Activated CD4-positive, alpha-beta memory T cell treated with anti-CD3 and anti-CD28 coated beads, Interleukin-2, amount 10 ng/mL, durations not matched to agents 7 days and 5 days (primary cell): ENCODE results near the gene MRPL53. TPM values are rescaled to one million over a fixed set of nuclear protein-coding genes. Genes with fewer than 3 reads are reported as not detected.
A peak's percentile ranks its signal among the peaks of the same experiment; 100 is the strongest.

Source experiments
- CTCF ChIA-PET: fragments of 350-600 bp; sonication (Branson Sonifier 250); formaldehyde crosslinking; loops from one replicate; lab custom pipeline; 2021; ENCODE audit warnings: antibody characterized with exemption, inconsistent platforms; lab: Charles Lee
- POLR2A ChIA-PET: fragments of 350-600 bp; sonication (Branson Sonifier 250); formaldehyde crosslinking; loops from one replicate; lab custom pipeline; 2021; ENCODE audit warnings: antibody characterized with exemption; lab: Charles Lee
- DNase-seq: peaks from one replicate; pipeline ENCODE4 v3.0.0-alpha.2; 2020
- H3K27ac Mint-ChIP-seq: one replicate; pipeline ENCODE4 v1.8.0; 2021; ENCODE audit warnings: mild to moderate bottlenecking, mixed read lengths
- H3K27me3 Mint-ChIP-seq: one replicate; pipeline ENCODE4 v1.8.0; 2021; ENCODE audit warnings: mixed read lengths
- H3K36me3 Mint-ChIP-seq: one replicate; pipeline ENCODE4 v1.8.0; 2021; ENCODE audit warnings: low read depth, mixed read lengths
- H3K4me1 Mint-ChIP-seq: one replicate; pipeline ENCODE4 v1.8.0; 2021; ENCODE audit warnings: mixed read lengths
- H3K4me3 Mint-ChIP-seq: one replicate; pipeline ENCODE4 v1.8.0; 2021; ENCODE audit warnings: mild to moderate bottlenecking, mixed read lengths
- H3K9me3 Mint-ChIP-seq: one replicate; pipeline ENCODE4 v1.8.0; 2021; ENCODE audit warnings: mixed read lengths
- total RNA-seq, 2 experiments: library from RNA; stranded (reverse); gene quantifications; one replicate each; pipeline ENCODE4 v1.2.3, GENCODE V29; 2021

Gene MRPL53
- total RNA-seq, 2 experiments from 2014 or later: 115 to 126 TPM

DNA sequence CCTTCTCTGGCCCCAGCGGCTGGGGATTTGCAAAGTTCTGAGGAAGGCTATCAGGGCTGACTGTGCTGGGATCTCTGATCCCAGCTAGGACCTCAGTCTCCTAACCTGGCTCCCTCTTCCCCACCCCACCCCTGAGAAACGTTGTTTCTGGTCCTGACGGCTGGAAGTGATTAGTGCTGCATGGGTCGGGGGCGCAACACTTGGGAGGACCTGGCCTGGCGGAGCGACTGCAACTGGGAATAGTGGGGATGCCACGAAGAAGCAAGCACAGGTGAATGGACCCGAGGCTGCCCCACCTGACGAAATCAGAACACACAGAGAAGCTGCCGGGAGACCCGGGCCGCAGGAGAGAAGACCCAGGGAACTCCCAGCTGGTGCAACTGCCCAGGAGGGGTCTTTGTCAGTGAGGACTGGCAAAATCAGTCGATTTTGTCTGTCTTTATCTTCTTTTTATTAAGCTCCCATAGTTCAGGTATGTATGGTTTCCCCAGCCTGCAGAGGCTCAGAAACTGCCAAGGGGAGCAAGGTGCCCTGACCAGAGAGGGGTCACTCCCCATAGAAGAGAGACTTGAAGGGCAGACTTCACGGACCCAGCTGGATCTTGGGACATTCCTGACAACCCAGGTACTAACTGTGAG is 27.6 kb upstream of the MRPL53 start:
- POLR2A ChIA-PET: interaction anchor here (1.5 to 5.7 kb wide), 7 partner anchors 9 to 322 kb away, joined by 4 to 57 read pairs (median 12); partner anchors contain the start of genes AUP1, CCDC142, DQX1 and HTRA2
- peaks cover 50% of the 10 kb centered on the region for H3K36me3 Mint-ChIP-seq
- peaks cover 46% of the 10 kb centered on the region for H3K27me3 Mint-ChIP-seq
- H3K9me3 Mint-ChIP-seq: no peaks in the 10 kb centered on the region
- CTCF ChIA-PET: interaction anchor here (1.0 to 2.5 kb wide), 7 partner anchors 17 to 87 kb away, joined by 3 to 9 read pairs (median 5); partner anchors contain the start of genes CCDC142, HTRA2, TTC31 and WBP1
- DNase-seq: no peak
- H3K27ac Mint-ChIP-seq: no peak overlapping the region
- peak overlapping the region; percentile 30 for H3K4me3 Mint-ChIP-seq
- peaks cover 58% of the 10 kb centered on the region for H3K4me1 Mint-ChIP-seq

DNA sequence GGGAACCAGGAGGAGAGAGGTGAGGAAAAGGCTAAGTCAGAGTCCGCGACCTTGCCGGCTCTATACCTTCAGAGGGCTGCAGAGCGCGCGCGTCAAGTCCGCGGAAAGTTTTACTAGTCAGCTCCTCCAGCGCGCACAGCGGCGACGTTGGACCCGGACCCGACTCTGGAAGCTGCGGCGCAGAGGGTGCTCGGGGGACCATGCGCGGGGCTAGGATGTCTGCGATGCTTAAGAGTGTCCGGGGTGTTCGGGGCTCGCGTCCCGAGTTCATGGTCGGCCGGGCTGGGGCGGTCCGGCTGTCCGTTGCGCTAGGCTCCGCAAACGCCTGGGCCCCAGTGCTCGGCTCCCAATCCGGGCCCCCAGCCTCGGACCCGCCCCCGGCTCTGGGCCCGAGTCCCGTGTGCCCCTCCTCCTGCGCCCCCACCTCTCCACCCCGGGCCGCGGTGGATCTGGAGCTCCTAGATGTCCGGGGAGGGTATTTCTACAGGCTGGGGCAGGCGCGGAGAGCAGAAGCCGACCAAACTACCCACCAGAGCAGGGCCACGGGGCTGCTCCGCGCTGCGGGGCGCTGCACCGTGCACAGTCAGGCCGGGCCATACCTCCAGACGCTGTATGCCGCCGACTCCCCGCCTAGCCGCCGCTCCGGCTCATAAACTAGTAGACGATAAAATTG is 26.9 kb upstream of the MRPL53 start, which contains the start of gene LBX2:
LBX2 (minus strand) TSS at position 337 of the 673 bp plus-strand sequence; CDS start at position 271, 66 bp downstream.
- peak; percentile 47 for DNase-seq
- Mint-ChIP-seq H3K36me3 (peaks cover 44% of the 10 kb centered on the region), H3K4me1 (peaks cover 51% of the 10 kb centered on the region), H3K4me3 (peak within 1 kb of the TSS; percentile 80), H3K9me3 (no peaks in the 10 kb centered on the region), H3K27me3 (peaks cover 45% of the 10 kb centered on the region), H3K27ac (peak within 1 kb of the TSS; percentile 77)
- ChIA-PET POLR2A (interaction anchor here (1.0 to 5.7 kb wide), 9 partner anchors 8 to 42 kb away, joined by 3 to 57 read pairs (median 11); partner anchors contain the start of genes AUP1, CCDC142, DQX1 and HTRA2), CTCF (interaction anchor here (0.9 to 1.7 kb wide), 4 partner anchors 16 to 88 kb away, joined by 3 to 7 read pairs (median 4); partner anchors contain the start of genes CCDC142, HTRA2 and TTC31)

DNA sequence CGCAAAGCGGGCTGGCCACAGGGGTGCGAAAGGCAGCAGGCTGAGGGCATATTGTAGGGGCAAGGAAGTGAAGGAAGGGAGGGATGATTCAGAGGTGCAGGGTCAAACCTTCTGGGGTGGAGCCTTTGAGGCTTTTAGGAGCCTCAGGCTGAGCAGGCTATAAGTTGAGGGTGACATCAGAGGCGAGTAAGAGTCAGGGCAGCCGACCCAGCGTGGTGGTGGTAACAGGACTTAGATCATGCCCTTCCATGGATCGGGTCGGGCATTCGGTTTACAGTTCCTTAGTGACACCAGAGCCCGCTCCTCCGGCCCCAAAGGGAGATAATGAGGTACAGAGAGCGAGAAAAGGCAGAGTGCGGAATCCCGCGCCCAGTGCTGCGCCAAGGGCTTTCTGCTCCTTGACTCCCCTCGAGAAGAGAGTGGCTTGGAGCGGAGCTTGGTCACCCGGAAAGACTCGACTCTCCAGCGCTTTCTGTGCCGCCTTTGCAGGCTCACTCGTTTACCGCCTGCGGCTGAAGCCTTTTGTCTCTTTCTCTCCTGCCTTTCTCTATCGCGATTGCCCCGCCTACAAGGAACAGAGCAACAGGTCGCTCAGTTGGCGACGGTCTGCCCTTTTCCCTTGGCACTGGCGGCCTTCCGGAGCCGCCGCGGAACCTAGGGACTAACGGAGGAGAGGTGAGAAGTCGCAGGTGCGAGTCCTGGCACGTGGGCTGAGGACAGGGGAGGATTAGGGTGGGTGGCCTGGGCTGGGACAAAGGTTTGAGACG is 26.2 kb upstream of the MRPL53 start:
- ChIA-PET POLR2A (interaction anchor here (0.8 to 5.7 kb wide), 12 partner anchors 8 to 57 kb away, joined by 3 to 57 read pairs (median 6); partner anchors contain the start of genes AUP1, CCDC142, DOK1 and DQX1), CTCF (interaction anchor here (0.6 to 3.3 kb wide), 4 partner anchors 9 to 47 kb away, joined by 3 to 10 read pairs (median 5); partner anchors contain the start of genes CCDC142 and TTC31)
- peak; percentile 60 for DNase-seq
- Mint-ChIP-seq H3K27me3 (peaks cover 45% of the 10 kb centered on the region), H3K27ac (peak overlapping the region; percentile 77), H3K4me1 (peaks cover 44% of the 10 kb centered on the region), H3K4me3 (peak overlapping the region; percentile 80), H3K9me3 (no peaks in the 10 kb centered on the region), H3K36me3 (peaks cover 45% of the 10 kb centered on the region)

DNA sequence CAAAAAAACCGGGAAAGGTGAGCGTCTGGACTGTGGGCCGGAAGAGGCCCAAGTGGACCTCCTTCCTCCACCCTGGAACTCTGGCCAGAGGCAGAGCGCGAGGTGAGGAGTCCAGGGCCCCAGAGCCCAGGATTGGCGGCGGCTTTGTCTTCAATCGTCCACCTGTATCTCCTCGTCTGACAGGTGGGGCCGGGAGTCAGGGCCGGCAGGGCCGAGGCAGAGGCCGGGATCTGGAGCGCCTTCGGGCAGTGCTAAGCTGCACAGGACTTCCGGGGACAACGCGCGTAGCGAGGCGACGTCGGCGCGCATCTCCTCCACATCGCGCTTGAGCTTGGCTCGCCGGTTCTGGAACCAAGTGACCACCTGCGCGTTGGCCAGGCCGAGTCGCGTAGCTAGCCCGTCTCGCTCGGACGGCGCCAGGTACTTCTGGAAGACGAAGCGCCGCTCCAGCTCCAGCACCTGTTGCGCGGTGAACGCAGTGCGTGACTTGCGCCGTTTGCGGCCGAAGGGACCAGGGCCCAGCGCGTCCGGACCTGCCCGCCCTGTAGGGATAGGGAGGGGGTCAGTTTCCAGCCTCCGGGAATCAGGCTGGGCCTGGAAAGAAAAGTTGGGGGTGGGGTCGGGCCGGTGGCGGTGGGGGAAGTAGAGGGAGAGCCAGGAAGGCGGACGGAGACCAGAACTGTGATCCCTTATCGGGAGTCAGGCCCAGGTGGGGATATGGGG is 25.5 kb upstream of the MRPL53 start:
- peak overlapping the region; percentile 80 for H3K4me3 Mint-ChIP-seq
- DNase-seq: peak; percentile 52
- peaks cover 40% of the 10 kb centered on the region for H3K27me3 Mint-ChIP-seq
- H3K4me1 Mint-ChIP-seq: peaks cover 38% of the 10 kb centered on the region
- H3K36me3 Mint-ChIP-seq: peaks cover 45% of the 10 kb centered on the region
- H3K9me3 Mint-ChIP-seq: no peaks in the 10 kb centered on the region
- ChIA-PET CTCF (interaction anchor here (0.6 to 3.3 kb wide), 4 partner anchors 9 to 46 kb away, joined by 3 to 10 read pairs (median 5); partner anchors contain the start of genes CCDC142 and TTC31), POLR2A (interaction anchor here (0.8 to 5.7 kb wide), 11 partner anchors 9 to 58 kb away, joined by 3 to 57 read pairs (median 5); partner anchors contain the start of genes AUP1, CCDC142, DOK1 and HTRA2)
- H3K27ac Mint-ChIP-seq: peak overlapping the region; percentile 77

DNA sequence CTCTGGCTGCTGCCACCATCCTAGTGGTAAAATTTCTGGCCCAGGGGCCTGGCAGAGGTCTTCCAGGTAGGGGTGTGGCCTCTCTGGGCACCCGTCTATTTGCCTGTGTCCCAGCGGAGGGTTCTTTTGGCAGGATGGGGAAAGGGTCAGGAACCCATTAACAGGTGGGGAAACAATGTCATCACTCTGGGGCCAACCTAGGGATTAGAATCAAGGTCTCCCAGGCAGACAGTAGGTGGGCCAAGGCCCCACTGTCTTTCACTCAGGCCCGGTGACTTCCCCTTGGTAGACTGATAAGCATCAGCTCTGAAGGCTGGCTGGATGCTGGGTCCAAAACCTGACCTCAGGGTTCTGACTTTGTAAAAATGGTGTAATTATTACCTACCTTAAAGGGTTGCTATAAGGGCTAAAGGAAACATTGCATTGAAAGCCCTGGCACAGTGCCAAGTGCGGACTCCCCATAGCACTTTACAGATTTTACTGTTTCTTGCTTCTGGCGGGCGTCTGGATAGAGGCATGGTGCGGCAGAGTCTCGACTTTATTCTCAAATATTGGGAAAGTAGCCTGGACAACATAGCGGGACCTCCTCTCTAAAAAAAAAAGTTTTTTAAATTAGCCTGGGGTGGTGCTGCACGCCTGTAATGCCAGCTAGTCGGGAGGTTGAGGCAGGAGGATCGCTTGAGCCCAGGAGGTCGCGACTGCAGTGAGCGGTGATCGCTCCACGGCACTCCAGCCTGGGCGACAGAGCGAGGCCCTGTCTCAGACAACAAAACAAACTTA is 24.7 kb upstream of the MRPL53 start:
- DNase-seq: no peak
- Mint-ChIP-seq H3K27ac (peak overlapping the region; percentile 10), H3K4me3 (peak overlapping the region; percentile 80), H3K9me3 (no peaks in the 10 kb centered on the region), H3K27me3 (peaks cover 34% of the 10 kb centered on the region), H3K4me1 (peaks cover 31% of the 10 kb centered on the region), H3K36me3 (peaks cover 50% of the 10 kb centered on the region)
- CTCF ChIA-PET: interaction anchor here (0.6 to 3.3 kb wide), 5 partner anchors 8 to 92 kb away, joined by 3 to 10 read pairs (median 4); partner anchors contain the start of genes CCDC142 and TTC31
- POLR2A ChIA-PET: interaction anchor here (0.9 to 5.7 kb wide), 9 partner anchors 10 to 57 kb away, joined by 3 to 57 read pairs (median 7); partner anchors contain the start of genes AUP1, CCDC142, DOK1 and HTRA2

DNA sequence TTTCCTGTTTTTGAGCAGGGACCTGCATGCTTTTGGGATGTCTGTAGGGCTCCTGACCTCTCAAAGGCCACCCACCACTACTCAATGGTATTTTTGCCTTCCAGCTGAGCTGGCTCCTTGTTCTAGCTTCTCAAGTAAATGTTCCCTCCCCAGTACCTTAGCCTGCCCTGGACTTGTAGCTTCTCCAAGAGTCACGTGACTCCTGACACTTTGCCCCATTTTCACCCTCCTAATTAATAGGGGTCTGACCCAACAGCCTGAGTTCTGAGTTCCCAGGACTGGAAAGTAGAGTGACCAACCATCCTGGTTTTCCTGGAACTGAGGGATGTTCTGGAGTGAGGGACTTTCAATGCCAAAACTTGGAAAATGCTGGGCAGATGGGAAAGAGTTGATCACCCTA is 23.0 kb upstream of the MRPL53 start:
- no peak for DNase-seq
- H3K4me1 Mint-ChIP-seq: peaks cover 27% of the 10 kb centered on the region
- H3K9me3 Mint-ChIP-seq: no peaks in the 10 kb centered on the region
- H3K36me3 Mint-ChIP-seq: peaks cover 51% of the 10 kb centered on the region
- POLR2A ChIA-PET: interaction anchor here (1.0 to 4.8 kb wide), 3 partner anchors 12 to 34 kb away, joined by 3 to 31 read pairs (median 4); partner anchors contain the start of genes AUP1, CCDC142, HTRA2 and TTC31
- peaks cover 17% of the 10 kb centered on the region for H3K27me3 Mint-ChIP-seq
- CTCF ChIA-PET: interaction anchor here (3.3 kb wide), 1 partner anchor 12 kb away, joined by 10 read pairs; the partner anchor contains the start of genes CCDC142 and TTC31
- H3K4me3 Mint-ChIP-seq: no peak overlapping the region
- no peak overlapping the region for H3K27ac Mint-ChIP-seq

DNA sequence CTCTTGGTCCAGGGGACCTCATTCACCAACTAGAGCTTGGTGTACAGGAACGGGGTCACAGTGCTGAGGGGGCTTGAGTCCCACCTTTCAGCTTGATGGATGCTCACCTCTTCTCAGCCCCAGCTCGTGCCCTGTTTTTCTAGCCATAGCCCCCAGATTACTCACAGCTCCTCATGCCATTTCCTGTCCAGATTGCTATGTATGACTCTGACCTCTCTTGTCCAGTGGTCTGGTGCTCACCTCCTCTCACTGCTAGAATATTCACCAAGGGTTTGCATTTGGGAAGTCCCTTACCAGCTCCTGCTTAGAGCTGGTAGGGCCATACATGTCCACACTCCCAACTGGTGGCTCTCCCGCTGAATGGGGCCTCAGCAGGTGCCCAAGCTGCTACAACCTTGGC is 21.1 kb upstream of the MRPL53 start:
- no peak overlapping the region for H3K4me3 Mint-ChIP-seq
- ChIA-PET POLR2A (interaction anchor here (0.9 to 3.3 kb wide), 4 partner anchors 10 to 37 kb away, joined by 3 to 16 read pairs (median 6); partner anchors contain the start of genes CCDC142 and TTC31), CTCF (interaction anchor here (0.5 to 2.3 kb wide), 6 partner anchors 10 to 345 kb away, joined by 3 to 7 read pairs (median 5); partner anchors contain the start of genes CCDC142 and TTC31)
- no peak overlapping the region for H3K27ac Mint-ChIP-seq
- peaks cover 3% of the 10 kb centered on the region for H3K27me3 Mint-ChIP-seq
- H3K9me3 Mint-ChIP-seq: no peaks in the 10 kb centered on the region
- peaks cover 14% of the 10 kb centered on the region for H3K4me1 Mint-ChIP-seq
- DNase-seq: no peak
- peaks cover 46% of the 10 kb centered on the region for H3K36me3 Mint-ChIP-seq

DNA sequence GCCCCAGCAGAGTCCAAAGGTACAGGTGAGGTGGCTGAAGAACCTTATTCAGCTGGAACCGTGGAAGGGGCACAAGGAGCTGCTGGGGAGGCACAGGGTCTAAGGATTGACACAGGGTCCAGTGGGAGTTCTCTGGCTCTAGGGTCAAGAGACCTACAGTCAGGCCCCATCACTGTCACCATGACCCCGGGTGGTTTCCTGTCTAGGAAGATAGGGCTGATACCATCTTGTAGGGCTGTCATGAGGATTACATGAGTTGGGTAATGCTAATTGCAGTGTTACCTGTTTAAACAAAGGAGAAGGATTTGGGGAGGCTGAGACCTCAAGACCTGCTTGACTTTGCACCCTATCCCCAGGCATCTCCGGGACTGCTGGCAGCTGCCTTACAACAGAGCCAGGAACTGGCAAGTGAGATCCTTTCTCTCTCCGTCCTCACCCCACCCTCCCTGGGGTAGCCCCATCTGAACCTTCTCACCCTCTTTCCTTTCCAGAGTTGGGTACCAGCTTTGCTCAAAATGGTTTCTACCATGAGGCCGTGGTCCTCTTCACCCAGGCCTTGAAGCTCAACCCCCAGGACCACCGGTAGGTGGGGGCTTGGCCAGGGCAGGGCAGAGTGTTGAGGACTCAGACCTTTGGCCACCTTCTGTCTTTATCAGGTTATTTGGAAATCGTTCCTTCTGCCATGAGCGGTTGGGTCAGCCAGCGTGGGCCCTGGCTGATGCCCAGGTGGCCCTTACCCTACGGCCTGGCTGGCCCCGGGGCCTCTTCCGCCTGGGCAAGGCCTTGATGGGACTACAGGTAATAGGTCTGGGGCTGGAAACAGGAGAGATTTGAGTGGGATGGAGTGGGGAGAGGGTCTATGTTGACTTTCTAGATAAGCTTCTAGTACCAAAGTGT is 19.4 kb upstream of the MRPL53 start:
- peaks cover 3% of the 10 kb centered on the region for H3K4me1 Mint-ChIP-seq
- ChIA-PET CTCF (interaction anchor here (1.1 to 2.3 kb wide), 2 partner anchors 9 to 97 kb away, joined by 5 to 6 read pairs; partner anchors contain the start of genes CCDC142 and TTC31), POLR2A (interaction anchor here (3.3 kb wide), 1 partner anchor 9 kb away, joined by 16 read pairs; the partner anchor contains the start of genes CCDC142 and TTC31)
- DNase-seq: no peak
- peaks cover 44% of the 10 kb centered on the region for H3K36me3 Mint-ChIP-seq
- no peak overlapping the region for H3K27ac Mint-ChIP-seq
- no peaks in the 10 kb centered on the region for H3K9me3 Mint-ChIP-seq
- H3K27me3 Mint-ChIP-seq: no peaks in the 10 kb centered on the region
- no peak overlapping the region for H3K4me3 Mint-ChIP-seq

DNA sequence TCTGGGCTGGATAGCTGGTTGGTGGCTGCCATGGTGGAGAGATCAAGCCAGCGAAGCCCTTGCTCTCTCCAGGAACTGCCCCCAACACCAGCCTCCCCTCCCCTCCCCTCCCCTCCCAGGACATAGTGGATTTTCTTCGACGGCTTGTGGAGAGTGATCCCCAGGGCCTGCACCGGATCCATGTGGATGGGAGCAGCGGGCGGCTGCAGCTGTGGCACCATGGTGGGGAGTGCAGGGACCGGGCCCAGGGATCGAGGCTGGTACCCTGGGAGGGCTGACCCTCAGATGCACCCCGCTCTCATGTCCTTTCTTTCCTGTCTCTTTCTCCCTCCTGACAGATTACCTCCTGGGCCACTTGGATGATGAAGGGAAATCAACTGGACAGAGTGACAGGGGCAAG is 17.4 kb upstream of the MRPL53 start:
- H3K27me3 Mint-ChIP-seq: no peaks in the 10 kb centered on the region
- ChIA-PET POLR2A (no interaction called here), CTCF (interaction anchor here (1.3 kb wide), 1 partner anchor 8 kb away, joined by 5 read pairs; no protein-coding TSS in a partner anchor)
- DNase-seq: no peak
- no peak overlapping the region for H3K27ac Mint-ChIP-seq
- H3K9me3 Mint-ChIP-seq: no peaks in the 10 kb centered on the region
- peaks cover 51% of the 10 kb centered on the region for H3K36me3 Mint-ChIP-seq
- no peak overlapping the region for H3K4me3 Mint-ChIP-seq
- H3K4me1 Mint-ChIP-seq: peaks cover 11% of the 10 kb centered on the region
